HFF-Myc (cell line): Measurements from ENCODE around the gene ZNF385D.

Experiments
- DNase-seq: peaks from one replicate; pipeline ENCODE4 v3.0.0-alpha.2; 2011; ENCODE audit warnings: low read depth; ENCODE audit errors: extremely low read depth
- H3K4me3 ChIP-seq: replicated peaks from 2 replicates; pipeline ENCODE4 v1.5.1; 2011; ENCODE audit warnings: low read depth, mild to moderate bottlenecking, control low read depth, low read length
- CTCF ChIP-seq: IDR thresholded peaks from 2 replicates; pipeline ENCODE4 v1.5.1; 2012; ENCODE audit warnings: mild to moderate bottlenecking, low read depth, low read length, control low read depth; ENCODE audit errors: missing control alignments

The ZNF385D gene

GRCh38 chr3:21540265-21540664 lies 210.7 kb downstream of the ZNF385D start:
- no peak for TF ChIP-seq CTCF
- no peak for DNase-seq
- H3K4me3 ChIP-seq = no peak overlapping the region

- TF ChIP-seq CTCF = no peak
- H3K4me3 ChIP-seq = no peak overlapping the region
- no peak for DNase-seq
Observed at GRCh38 chr3:21534462-21534861, 216.5 kb downstream of the ZNF385D start.

- H3K4me3 ChIP-seq = no peak overlapping the region
- no peak for DNase-seq
- no peak for TF ChIP-seq CTCF
Observed at GRCh38 chr3:21533002-21533401, 218.0 kb downstream of the ZNF385D start.

- no peak overlapping the region for H3K4me3 ChIP-seq
- no peak for TF ChIP-seq CTCF
- no peak for DNase-seq
Observed at GRCh38 chr3:21531909-21532308, 219.1 kb downstream of the ZNF385D start.

GRCh38 chr3:21528291-21528995 lies 222.6 kb downstream of the ZNF385D start:
- DNase-seq = no peak
- H3K4me3 ChIP-seq = no peak overlapping the region
- TF ChIP-seq CTCF = no peak

GRCh38 chr3:21526461-21526860 lies 224.5 kb downstream of the ZNF385D start:
- DNase-seq = no peak
- TF ChIP-seq CTCF = no peak
- no peak overlapping the region for H3K4me3 ChIP-seq

GRCh38 chr3:21524133-21524532 lies 226.9 kb downstream of the ZNF385D start:
- no peak for TF ChIP-seq CTCF
- no peak for DNase-seq
- H3K4me3 ChIP-seq = no peak overlapping the region
